H9 (cell line): ENCODE data around the gene VPS18. TPM values are rescaled to one million over a fixed set of nuclear protein-coding genes. Genes with fewer than 3 reads are reported as not detected.
A peak's percentile ranks its signal among the peaks of the same experiment; 100 is the strongest.

Experiments used
- DNase-seq: peaks from one replicate; pipeline ENCODE4 v3.0.0-alpha.2; 2017
- H2AFZ ChIP-seq: one replicate; pipeline ENCODE4 v1.6.1; 2013; ENCODE audit warnings: mild to moderate bottlenecking, low read length, control low read depth, moderate library complexity
- H2AK5ac ChIP-seq: 2 replicates; pipeline ENCODE4 v1.6.1; 2013; ENCODE audit warnings: low read length, control low read depth, mixed read lengths; ENCODE audit not compliant: insufficient read length
- H2BK120ac ChIP-seq: one replicate; pipeline ENCODE4 v1.6.1; 2013; ENCODE audit warnings: low read depth, mild to moderate bottlenecking, low read length, control low read depth, inconsistent platforms; ENCODE audit not compliant: poor library complexity, severe bottlenecking
- H2BK12ac ChIP-seq: 2 replicates; pipeline ENCODE4 v1.6.1; 2013; ENCODE audit warnings: low read length, control low read depth, mixed read lengths, low read depth; ENCODE audit not compliant: insufficient read length
- H2BK15ac ChIP-seq: 2 replicates; pipeline ENCODE4 v1.6.1; 2013; ENCODE audit warnings: low read depth, low read length, control low read depth
- H2BK20ac ChIP-seq: one replicate; pipeline ENCODE4 v1.6.1; 2013; ENCODE audit warnings: low read depth, mild to moderate bottlenecking, low read length, control low read depth, inconsistent platforms; ENCODE audit not compliant: poor library complexity, severe bottlenecking
- H2BK5ac ChIP-seq: 2 replicates; pipeline ENCODE4 v1.6.1; 2013; ENCODE audit warnings: low read length, control low read depth, mixed read lengths; ENCODE audit not compliant: insufficient read length
- H3K14ac ChIP-seq: 2 replicates; pipeline ENCODE4 v1.6.1; 2013; ENCODE audit warnings: low read length, control low read depth; ENCODE audit not compliant: insufficient read depth
- H3K18ac ChIP-seq: 2 replicates; pipeline ENCODE4 v1.6.1; 2013; ENCODE audit warnings: low read depth, mild to moderate bottlenecking, mixed read lengths, low read length, control low read depth; ENCODE audit not compliant: insufficient read length
- H3K23ac ChIP-seq: 2 replicates; pipeline ENCODE4 v1.6.1; 2013; ENCODE audit warnings: low read length, control low read depth, mixed read lengths, low read depth; ENCODE audit not compliant: insufficient read length
- H3K23me2 ChIP-seq: 2 replicates; pipeline ENCODE4 v1.6.1; 2013; ENCODE audit warnings: low read depth, mild to moderate bottlenecking, mixed read lengths, low read length, control low read depth; ENCODE audit not compliant: insufficient read length, poor library complexity, severe bottlenecking
- H3K27ac ChIP-seq: 2 replicates; pipeline ENCODE4 v1.5.1; 2013; ENCODE audit warnings: low read length, control low read depth, mixed read lengths, low read depth; ENCODE audit not compliant: insufficient read length
- H3K27me3 ChIP-seq: 2 replicates; pipeline ENCODE4 v1.6.1; 2013; ENCODE audit warnings: low read length, control low read depth, inconsistent platforms; ENCODE audit not compliant: insufficient read depth
- H3K4ac ChIP-seq: 2 replicates; pipeline ENCODE4 v1.6.1; 2013; ENCODE audit warnings: low read depth, mild to moderate bottlenecking, control low read depth, inconsistent platforms, low read length, moderate library complexity
- H3K4me1 ChIP-seq: 2 replicates; pipeline ENCODE4 v1.6.1; 2013; ENCODE audit warnings: low read length, control low read depth, inconsistent platforms; ENCODE audit not compliant: insufficient read depth
- H3K4me2 ChIP-seq: 2 replicates; pipeline ENCODE4 v1.6.1; 2013; ENCODE audit warnings: low read length, control low read depth, mixed read lengths; ENCODE audit not compliant: insufficient read length, insufficient read depth
- H3K56ac ChIP-seq: 2 replicates; pipeline ENCODE4 v1.6.1; 2013; ENCODE audit warnings: low read depth, mild to moderate bottlenecking, mixed read lengths, low read length, control low read depth; ENCODE audit not compliant: insufficient read length
- H3K79me1 ChIP-seq: 2 replicates; pipeline ENCODE4 v1.6.1; 2013; ENCODE audit warnings: low read depth, mild to moderate bottlenecking, moderate library complexity, low read length, control low read depth, inconsistent platforms; ENCODE audit not compliant: insufficient read depth, poor library complexity, severe bottlenecking
- H3K79me2 ChIP-seq: 2 replicates; pipeline ENCODE4 v1.6.1; 2013; ENCODE audit warnings: low read length, control low read depth, inconsistent platforms; ENCODE audit not compliant: insufficient read depth
- H3K9ac ChIP-seq: 2 replicates; pipeline ENCODE4 v1.6.1; 2013; ENCODE audit warnings: low read length, control low read depth, mixed read lengths; ENCODE audit not compliant: insufficient read length; ENCODE audit errors: extremely low read depth
- H3K9me3 ChIP-seq: one replicate; pipeline ENCODE4 v1.6.1; 2013; ENCODE audit warnings: low read depth, low read length, inconsistent platforms; ENCODE audit not compliant: control insufficient read depth
- H3T11ph ChIP-seq: one replicate; pipeline ENCODE4 v1.6.1; 2013; ENCODE audit warnings: mild to moderate bottlenecking, low read length, control low read depth, inconsistent platforms
- H4K20me1 ChIP-seq: one replicate; pipeline ENCODE4 v1.6.1; 2013; ENCODE audit not compliant: control insufficient read depth, insufficient read length, insufficient read depth
- H4K5ac ChIP-seq: 2 replicates; pipeline ENCODE4 v1.6.1; 2013; ENCODE audit warnings: low read depth, mild to moderate bottlenecking, mixed read lengths, low read length, control low read depth; ENCODE audit not compliant: insufficient read length
- H4K8ac ChIP-seq: replicated peaks from 2 replicates; pipeline ENCODE4 v1.6.1; 2013; ENCODE audit warnings: low read length, control low read depth, mixed read lengths, low read depth; ENCODE audit not compliant: insufficient read length
- H4K91ac ChIP-seq: 2 replicates; pipeline ENCODE4 v1.6.1; 2013; ENCODE audit warnings: low read depth, mild to moderate bottlenecking, moderate library complexity, mixed read lengths, low read length, control low read depth; ENCODE audit not compliant: insufficient read length
- H3K27ac Mint-ChIP-seq, 3 experiments: 2 replicates in 2 of 3; 3 replicates in 1 of 3; pipeline ENCODE4 v1.8.0; 2020 to 2021; ENCODE audit warnings: mixed read lengths in 3 of 3, mild to moderate bottlenecking in 1 of 3, moderate library complexity in 1 of 3
- H3K27me3 Mint-ChIP-seq: 2 replicates; pipeline ENCODE4 v1.8.0; 2021; ENCODE audit warnings: low read depth, mild to moderate bottlenecking, moderate library complexity, mixed read lengths
- H3K36me3 Mint-ChIP-seq, 3 experiments: 2 replicates in 2 of 3; 3 replicates in 1 of 3; pipeline ENCODE4 v1.8.0; 2020 to 2021; ENCODE audit warnings: low read depth in 3 of 3, mixed read lengths in 3 of 3; ENCODE audit not compliant: insufficient read depth in 1 of 3
- H3K4me1 Mint-ChIP-seq, 2 experiments: 2 replicates each; pipeline ENCODE4 v1.8.0; 2020; ENCODE audit warnings: mixed read lengths in 2 of 2
- H3K4me3 Mint-ChIP-seq, 2 experiments: 2 replicates in 1 of 2; 3 replicates in 1 of 2; pipeline ENCODE4 v1.8.0; 2020 to 2021; ENCODE audit warnings: mild to moderate bottlenecking in 2 of 2, mixed read lengths in 2 of 2, moderate library complexity in 1 of 2
- H3K9me3 Mint-ChIP-seq, 2 experiments: 2 replicates in 1 of 2; 3 replicates in 1 of 2; pipeline ENCODE4 v1.8.0; 2020; ENCODE audit warnings: mild to moderate bottlenecking in 2 of 2, mixed read lengths in 2 of 2, moderate library complexity in 1 of 2
- CTCF ChIP-seq: fragments of 200-600 bp; sonication (generic); conservative IDR thresholded peaks from 3 replicates; pipeline ENCODE4 v1.8.0; 2021; ENCODE audit warnings: antibody characterized with exemption, mild to moderate bottlenecking
- WGBS: extraction: QIAGEN DNeasy Blood & Tissue Kit; methylation state at CpG from one replicate; pipeline ENCODE4 v1.1.7; 2013; ENCODE audit warnings: missing lambda C conversion rate, low lambda C conversion rate, mixed read lengths; ENCODE audit not compliant: insufficient read length; ENCODE audit errors: extremely low coverage; 5-methylcytosine and 5-hydroxymethylcytosine counted together
- total RNA-seq: library from RNA; stranded (reverse); gene quantifications from 2 replicates; pipeline ENCODE4 v1.2.1, GENCODE V29; 2021

Gene VPS18
- total RNA-seq, 1 experiment from 2014 or later: 45.0 TPM

DNA sequence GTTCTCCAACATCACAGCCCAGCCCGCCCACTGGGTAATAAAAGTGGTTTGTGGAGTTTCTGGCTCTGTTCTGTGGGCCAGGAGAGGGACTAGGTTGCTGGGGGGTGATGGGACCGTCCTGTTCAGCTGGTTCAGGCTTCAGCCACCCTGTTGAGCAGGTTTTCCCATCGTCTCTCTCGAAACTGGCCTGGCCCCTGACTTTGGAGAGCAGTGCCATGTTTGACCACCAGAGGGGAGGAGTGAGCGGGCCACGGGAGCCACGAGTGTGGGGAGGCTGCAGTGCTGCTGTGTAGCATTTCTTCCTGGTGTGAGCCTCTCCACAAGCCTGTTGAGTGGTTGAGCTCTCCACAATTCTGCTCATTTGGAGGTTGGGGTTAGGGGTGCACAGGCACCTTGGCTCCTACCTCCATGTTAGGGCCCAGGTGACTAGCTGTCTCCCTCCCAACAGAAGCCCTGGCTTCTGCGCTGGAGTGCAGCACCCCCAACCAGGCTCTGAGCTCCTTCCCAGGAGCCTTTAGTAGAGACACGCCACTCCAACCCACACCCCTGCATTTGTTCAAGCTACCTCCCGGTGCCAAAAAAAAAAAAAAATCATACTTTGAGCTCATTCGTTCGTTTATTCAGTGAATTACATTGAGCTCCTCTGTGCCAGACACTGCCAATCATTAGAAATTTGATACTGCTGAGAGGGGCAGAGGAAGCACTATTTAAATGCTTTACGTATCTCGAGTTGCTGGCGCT is 36.5 kb upstream of the VPS18 start:
- no CpG with 5 or more reads among the region's 15 CpGs for WGBS
- H3K27ac Mint-ChIP-seq: peak overlapping the region; percentile 31 to 75 (median 44); a peak in 5 of 7 replicates

More for the DNA sequence above, 36.5 kb upstream of the VPS18 start:
- H2BK12ac ChIP-seq: no peak overlapping the region
- H2BK120ac ChIP-seq: no peak overlapping the region
- H2BK15ac ChIP-seq: no peak overlapping the region
- H3K9me3 ChIP-seq: no peaks in the 10 kb centered on the region
- H2AK5ac ChIP-seq: no peak overlapping the region
- no peak overlapping the region for H3K14ac ChIP-seq
- H3K79me2 ChIP-seq: no peaks in the 10 kb centered on the region
- H3K4me1 Mint-ChIP-seq: peaks cover 23 to 27% of the 10 kb centered on the region in 2 experiments
- H3K23me2 ChIP-seq: no peaks in the 10 kb centered on the region
- H3K4me2 ChIP-seq: no peak overlapping the region
- peaks cover 9 to 51% (median 46%) of the 10 kb centered on the region in 3 experiments; a peak in 6 of 7 replicates for H3K36me3 Mint-ChIP-seq
- no peak overlapping the region for H3K4me3 Mint-ChIP-seq
- no peak overlapping the region for H3K23ac ChIP-seq
- H4K20me1 ChIP-seq: no peaks in the 10 kb centered on the region
- no peak overlapping the region for H4K5ac ChIP-seq
- no peak overlapping the region for H3T11ph ChIP-seq
- H4K91ac ChIP-seq: no peak overlapping the region
- H3K79me1 ChIP-seq: no peaks in the 10 kb centered on the region
- no peak overlapping the region for H3K9ac ChIP-seq
- H3K27me3 ChIP-seq: no peaks in the 10 kb centered on the region
- H2BK20ac ChIP-seq: no peak overlapping the region
- H3K9me3 Mint-ChIP-seq: no peaks in the 10 kb centered on the region
- H3K27me3 Mint-ChIP-seq: peaks cover 1% of the 10 kb centered on the region; the same call in 1 of the 2 replicates
- no peak overlapping the region for H3K27ac ChIP-seq
- no peak overlapping the region for H3K56ac ChIP-seq
- H3K18ac ChIP-seq: no peak overlapping the region
- H3K4ac ChIP-seq: no peak overlapping the region
- H2AFZ ChIP-seq: no peak overlapping the region
- peak; percentile 87 for DNase-seq
- TF ChIP-seq CTCF: peak; percentile 96
- H4K8ac ChIP-seq: no peak overlapping the region
- H2BK5ac ChIP-seq: no peak overlapping the region
- no peaks in the 10 kb centered on the region for H3K4me1 ChIP-seq
